ENCODE measurements around the gene RAB11FIP4.
A peak's percentile ranks its signal among the peaks of the same experiment; 100 is the strongest.
"Not testable (repeated sequence)": the region's sequence is repeated elsewhere in the genome, so short reads cannot be mapped to it uniquely, and the experiment has no call there.

Gene RAB11FIP4, protein sequence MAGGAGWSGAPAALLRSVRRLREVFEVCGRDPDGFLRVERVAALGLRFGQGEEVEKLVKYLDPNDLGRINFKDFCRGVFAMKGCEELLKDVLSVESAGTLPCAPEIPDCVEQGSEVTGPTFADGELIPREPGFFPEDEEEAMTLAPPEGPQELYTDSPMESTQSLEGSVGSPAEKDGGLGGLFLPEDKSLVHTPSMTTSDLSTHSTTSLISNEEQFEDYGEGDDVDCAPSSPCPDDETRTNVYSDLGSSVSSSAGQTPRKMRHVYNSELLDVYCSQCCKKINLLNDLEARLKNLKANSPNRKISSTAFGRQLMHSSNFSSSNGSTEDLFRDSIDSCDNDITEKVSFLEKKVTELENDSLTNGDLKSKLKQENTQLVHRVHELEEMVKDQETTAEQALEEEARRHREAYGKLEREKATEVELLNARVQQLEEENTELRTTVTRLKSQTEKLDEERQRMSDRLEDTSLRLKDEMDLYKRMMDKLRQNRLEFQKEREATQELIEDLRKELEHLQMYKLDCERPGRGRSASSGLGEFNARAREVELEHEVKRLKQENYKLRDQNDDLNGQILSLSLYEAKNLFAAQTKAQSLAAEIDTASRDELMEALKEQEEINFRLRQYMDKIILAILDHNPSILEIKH

DNA sequence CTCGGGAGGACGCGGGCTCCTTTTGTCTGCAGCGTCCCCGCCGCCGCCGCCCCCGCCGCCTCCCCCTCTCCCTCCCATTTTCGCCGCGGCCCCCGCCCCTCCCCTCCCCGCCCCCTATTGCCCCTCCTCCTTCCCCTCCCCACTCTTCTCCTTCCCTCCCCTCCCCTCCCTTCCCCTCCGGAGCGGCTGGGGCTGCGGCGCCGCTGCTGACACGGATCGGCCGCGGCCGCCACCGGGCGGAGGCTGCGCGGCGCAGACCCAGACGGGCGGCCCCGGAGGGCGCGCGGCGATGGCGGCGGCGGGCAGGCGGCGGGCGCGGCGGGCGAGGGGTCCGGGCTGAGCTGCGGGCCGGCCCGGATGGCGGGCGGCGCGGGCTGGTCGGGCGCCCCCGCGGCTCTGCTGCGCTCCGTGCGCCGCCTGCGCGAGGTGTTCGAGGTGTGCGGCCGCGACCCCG is at the start of gene RAB11FIP4:
TSS of gene RAB11FIP4 (plus strand) at position 180 of the 454 bp plus-strand sequence. CDS start at position 358, 178 bp downstream.
- peak; percentile 77 for DNase-seq

DNA sequence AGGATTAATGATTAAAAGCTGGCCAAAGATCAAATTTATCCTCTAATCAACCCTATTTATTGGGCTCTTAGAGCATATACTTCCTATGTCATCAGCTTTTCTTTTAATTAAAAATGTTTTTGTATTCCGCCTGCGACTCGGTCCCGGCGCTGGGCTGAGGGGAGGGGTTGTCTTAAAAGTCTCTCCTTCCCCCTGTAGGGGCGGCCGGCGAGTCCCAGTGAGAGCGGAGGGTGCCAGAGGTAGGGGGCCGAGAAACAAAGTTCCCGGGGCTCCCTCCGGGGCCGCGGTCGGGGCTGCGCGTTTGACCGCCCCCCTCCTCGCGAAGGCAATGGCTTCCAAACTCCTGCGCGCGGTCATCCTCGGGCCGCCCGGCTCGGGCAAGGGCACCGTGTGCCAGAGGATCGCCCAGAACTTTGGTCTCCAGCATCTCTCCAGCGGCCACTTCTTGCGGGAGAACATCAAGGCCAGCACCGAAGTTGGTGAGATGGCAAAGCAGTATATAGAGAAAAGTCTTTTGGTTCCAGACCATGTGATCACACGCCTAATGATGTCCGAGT is 46.2 kb upstream of the RAB11FIP4 start:
- DNase-seq, result not testable (repeated sequence)

DNA sequence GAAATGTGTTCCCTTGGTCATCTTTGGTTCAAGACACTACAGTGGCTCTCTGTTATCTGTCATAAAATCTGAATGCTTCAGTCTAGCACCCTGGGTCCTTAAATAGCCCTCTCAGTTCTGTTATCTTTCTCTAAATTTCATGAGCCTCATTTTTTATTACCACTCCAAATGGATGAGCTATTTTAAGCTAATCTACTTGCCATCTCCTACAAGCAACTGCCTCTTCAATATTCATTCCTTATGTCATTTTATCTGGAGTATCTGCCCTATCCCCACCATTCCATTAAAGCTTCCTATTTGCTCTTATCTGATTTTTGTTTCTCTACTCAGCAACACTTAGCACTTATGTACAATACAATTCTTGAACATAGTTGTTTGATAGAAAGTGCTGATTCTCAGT is 42.0 kb upstream of the RAB11FIP4 start:
- DNase-seq, result no peak

DNA sequence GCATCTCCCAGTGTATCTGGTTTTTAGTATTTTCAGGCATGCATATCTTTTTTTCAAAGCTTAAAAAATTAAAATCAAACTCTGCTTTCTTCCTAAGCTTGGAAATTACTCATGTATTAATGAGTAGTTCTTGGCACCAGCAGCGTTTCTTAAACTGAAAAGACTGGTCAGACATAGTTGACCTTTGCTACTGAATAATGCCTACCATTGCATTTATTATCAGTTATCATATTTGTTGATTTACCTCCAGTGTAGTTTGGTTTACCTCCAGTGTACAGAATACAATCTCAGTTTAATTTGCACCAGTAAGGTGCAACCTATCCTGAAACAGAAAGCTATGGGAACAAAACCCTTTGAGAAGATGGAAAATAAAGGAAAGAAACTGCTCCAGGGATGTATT is 35.5 kb upstream of the RAB11FIP4 start:
- no peak for DNase-seq

DNA sequence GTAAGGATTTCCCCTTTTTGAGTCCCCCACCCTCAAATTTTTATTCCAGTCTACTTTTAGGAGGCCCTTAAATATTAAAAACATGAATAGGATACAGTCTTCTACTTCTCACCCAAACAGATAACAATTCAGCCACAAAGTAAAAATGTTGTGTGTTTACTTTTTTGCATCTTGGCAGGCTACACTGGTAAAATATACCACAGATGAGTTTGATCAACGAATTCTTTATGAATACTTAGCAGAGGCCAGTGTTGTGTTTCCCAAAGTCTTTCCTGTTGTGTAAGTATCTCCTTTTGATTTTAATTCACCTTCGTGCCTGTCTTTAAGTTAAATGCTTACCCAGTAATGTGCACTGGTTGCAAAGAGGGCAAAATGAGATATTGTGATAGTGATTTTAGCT is 34.4 kb upstream of the RAB11FIP4 start:
- no peak for DNase-seq

DNA sequence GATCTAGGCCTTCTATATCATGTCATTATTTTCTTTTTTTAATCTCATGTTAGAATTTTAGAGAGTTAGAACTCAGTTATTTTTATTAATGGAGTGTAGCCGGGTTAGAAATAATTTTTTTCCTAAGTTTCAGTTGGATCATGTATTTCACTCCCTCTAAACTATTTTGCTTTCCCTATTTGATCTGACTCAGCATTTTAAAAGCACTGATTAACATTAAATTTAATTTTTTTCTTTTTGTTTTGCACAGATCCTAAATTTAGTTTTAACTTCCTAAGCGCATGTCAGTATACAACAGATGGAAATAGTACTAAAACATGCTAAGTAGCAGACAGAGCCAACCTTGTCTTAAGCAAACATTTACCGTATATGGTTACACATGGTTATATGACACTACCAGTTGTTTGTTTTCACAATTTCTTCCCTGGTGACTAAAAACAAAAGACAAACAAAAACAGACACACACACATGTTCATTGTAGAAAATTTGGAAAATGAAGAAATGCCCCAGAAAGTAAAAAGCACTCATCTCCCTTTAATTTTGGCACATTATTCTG is 33.6 kb upstream of the RAB11FIP4 start:
- no peak for DNase-seq

DNA sequence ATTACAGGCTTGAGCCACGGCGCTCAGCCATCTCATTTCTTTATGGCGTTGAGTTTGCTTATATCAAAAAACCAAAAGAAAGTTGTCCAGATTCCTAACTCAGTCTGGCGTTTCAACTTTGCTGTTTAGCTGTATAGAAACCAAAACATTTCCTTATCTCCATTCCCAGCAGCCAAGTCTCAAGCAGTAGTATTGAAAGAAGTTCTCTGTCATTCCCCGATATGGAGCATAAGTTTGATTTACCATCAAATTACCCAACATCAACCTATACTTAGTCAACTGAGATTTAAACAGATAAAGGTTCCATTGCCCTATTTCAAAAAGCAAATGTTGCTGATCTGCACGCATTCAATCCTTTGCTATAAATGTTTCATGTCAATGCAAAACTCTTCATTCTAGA is 27.5 kb upstream of the RAB11FIP4 start:
- DNase-seq, result no peak

DNA sequence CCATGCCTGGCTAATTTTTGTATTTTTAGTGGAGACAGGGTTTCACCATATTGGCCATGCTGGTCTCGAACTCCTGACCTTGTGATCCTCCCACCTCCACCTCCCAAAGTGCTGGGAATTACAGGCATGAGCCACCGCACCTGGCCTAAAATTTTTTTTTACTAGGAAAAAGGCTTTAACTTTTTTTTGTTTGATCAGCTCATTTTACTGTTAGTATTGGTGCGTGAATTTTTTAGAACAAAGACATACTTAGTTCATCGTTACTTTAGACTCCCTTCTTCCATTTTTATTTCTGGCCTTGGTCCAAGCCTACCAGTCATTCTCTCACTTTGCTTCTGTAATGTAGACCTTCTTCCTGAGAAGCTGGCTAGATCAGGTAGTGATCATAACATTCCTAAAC is 25.4 kb upstream of the RAB11FIP4 start:
- DNase-seq, result no peak

DNA sequence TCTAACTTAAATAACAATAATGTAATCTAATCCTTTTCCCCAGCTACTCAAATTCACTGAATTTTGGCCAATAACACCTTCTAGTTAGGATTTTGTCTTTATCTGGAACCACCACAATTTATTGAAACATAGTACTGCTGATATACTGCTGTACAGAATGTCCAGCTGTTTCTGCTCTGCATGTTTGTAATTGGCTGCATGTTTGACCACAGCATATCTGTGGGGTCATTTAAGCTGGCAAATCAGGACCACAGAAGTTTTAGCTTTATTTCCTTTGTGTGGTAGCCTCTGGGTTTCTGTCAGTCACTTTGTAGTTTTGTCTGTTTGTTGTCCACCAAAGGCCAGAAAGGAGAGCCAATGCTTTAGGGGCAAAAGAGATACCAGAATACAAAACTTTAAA is 22.2 kb upstream of the RAB11FIP4 start:
- DNase-seq, result no peak

DNA sequence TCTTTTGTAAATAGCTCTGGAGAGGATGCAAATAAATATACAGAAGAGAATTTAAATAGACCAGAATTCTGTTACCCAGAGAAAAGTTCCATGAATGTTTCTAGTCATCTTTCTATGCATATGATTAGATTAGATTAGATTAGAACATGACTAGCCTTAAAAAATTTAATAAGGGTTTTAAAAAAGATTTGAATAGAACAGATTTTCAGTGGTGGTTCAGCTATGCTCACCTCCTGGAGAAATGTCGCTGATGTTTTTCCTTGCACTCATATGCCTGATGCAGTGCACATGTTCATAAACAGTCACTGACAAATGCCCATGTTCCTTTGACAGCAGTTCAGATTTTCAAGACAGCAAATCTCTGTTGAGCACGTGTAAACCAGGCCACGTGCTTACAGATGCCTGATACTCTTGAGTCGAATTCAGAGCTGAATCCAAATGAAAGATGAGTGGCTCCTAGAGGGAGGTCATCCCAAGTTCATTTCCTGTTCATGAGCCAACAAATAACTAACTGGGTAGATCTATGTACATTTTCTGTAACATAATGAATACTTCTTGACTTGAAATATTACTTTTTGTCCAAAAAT is 19.9 kb upstream of the RAB11FIP4 start:
- no peak for DNase-seq

DNA sequence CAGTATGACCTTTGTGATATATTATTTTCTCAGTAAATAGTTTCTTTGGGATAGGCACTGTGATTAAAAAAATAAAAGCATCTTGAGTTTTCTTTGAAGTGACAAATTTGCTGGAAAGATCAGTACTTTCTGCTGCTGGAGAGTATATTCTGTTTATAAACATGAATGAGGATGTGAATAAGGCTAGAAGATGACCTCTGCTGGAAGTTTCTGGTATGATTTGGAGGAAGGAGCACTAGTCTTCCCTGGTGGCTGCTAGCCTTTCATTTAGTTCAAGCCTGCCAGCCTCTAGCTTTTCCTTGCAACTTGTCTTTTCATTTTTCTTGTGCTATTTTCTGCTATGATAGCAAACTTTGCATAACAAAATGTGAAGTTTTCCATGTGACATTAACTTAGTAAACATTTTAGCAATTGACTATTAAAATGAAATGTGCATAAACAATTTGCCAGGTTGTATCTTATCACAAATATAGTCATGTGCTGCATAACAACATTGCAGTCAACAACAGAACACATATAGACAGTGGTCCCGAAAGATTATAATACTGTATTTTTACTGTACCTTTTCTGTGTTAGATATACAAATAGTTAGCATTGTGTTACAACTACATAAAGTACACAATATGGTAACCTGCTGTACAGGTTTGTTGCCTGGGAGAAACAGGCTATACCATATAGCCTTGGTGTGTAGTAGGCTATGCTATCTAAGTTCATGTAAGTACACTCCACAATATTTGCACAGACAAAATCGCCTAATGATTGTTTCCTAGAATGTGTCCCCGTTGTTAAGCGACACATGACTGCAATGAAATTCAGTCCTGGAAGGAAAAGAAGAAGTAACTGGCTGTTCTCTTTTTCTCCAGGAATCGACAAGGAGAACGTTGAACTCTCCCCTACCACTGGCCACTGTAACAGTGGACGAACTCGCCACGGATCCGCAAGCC is 18.1 kb upstream of the RAB11FIP4 start:
- DNase-seq, result no peak

DNA sequence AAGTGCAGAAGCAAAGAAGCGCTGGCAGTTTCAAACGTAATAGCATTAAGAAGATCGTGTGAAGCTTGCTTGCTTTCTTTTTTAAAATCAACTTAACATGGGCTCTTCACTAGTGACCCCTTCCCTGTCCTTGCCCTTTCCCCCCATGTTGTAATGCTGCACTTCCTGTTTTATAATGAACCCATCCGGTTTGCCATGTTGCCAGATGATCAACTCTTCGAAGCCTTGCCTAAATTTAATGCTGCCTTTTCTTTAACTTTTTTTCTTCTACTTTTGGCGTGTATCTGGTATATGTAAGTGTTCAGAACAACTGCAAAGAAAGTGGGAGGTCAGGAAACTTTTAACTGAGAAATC is 17.4 kb upstream of the RAB11FIP4 start:
- no peak for DNase-seq

DNA sequence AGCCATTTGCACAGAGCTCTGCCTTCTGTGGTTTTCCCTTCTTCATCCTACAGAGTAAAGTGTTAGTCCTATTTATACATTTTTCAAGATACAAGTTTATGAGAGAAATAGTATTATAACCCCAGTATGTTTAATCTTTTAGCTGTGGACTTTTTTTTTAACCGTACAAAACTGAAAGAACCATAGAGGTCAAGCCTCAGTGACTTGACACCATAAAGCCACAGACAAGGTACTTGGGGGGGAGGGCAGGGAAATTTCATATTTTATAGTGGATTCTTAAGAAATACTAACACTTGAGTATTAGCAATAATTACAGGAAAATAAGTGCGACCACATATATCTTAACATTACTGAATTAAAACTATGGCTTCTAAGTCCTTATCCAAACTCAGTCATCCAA is 17.0 kb upstream of the RAB11FIP4 start:
- no peak for DNase-seq

DNA sequence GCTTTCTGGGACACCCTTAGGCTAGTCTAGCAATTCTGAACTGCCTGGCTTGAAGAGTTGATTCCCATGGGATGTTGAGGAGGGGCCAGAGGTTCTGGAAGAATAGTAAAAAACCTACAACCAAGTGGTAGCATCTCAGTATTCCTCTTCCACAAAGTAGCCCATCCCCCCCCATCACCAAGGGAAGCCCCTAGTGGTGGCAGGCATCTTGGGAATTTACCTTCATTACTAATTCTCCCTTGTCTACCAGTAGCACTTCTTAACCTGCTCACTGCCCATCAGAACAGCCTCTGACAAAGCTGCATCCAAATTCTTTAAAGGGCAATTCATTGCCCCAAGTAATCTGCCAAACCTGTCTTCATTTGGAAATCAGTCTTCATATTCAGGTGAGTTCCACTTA is 12.8 kb upstream of the RAB11FIP4 start:
- DNase-seq, result no peak

DNA sequence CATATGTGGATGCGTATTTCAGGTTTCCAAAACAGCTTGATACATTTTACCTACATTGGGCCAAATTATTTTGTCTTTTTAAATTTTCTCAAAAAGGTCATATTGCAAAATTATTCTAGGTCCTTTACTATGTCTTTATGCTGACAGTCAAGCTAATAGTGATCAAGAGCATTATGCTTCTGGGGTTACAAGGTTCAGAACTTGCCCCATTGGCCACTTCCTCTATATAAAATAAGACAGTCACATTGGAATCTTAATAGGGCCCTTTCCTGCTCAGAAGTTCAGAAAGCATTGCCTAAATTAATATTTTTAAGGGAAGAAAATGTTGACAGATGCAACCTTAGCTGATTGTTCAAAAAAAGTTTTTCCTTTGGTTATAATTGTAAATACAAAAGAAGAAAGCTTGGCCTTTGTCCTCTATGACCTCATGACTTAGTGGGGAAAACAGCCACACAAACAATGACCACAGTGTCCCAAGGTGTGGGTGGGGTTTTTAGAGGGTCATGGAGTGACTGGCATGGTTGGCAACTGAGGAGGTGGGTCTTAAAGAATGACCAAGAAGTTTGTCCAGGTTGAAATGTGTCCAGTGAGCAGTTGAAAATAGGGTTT is 11.8 kb upstream of the RAB11FIP4 start:
- no peak for DNase-seq

DNA sequence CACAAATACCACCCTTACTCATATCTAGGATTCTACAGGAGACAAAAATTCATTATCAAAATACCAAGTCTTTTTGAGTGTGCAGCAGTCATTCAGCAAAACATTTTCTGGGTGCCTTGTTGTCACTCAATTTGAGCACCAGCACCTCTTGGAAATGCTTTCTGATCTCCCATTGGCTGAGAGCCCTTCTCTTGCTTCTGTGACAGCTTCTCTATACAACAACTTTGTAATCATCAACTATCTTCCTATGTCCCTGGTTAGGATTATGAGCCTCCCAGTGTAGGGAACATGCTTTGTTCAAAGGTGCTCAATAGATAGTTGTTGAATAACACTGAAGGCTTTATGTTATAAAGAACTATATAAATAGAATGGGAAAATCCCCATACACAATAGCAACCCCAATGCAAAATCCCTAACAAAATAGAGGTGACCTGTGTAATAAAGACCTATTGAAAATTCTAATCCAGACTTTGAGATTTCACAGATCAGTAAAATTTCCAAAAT is 10.3 kb upstream of the RAB11FIP4 start:
- DNase-seq, result no peak

DNA sequence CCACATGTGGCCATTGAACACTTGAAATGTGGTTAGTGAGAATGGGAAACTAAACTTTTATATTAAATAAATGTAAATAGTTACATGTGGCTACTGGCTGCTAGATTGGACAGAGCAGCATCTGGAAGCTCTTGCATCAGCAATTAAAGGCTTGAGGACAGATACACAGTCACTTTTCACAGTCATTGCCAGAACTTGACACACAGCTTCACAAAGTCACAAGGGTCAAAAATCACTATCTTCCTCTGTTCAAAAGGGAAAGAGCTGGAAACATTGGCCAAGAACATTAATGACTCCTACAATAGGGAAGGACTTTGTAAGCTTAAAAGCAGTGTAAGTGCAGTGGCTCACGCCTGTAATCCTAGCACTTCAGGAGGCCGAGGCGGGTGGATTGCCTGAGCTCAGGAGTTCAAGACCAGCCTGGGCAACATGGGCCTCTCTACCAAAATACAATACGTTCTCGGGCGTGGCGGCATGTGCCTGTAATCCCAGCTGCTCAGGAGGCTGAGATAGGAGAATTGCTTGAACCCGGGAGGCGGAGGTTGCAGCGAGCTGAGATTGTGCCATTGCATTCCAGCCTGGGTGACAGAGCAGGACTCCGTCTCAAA is 8.7 kb upstream of the RAB11FIP4 start:
- not testable (repeated sequence) for DNase-seq

DNA sequence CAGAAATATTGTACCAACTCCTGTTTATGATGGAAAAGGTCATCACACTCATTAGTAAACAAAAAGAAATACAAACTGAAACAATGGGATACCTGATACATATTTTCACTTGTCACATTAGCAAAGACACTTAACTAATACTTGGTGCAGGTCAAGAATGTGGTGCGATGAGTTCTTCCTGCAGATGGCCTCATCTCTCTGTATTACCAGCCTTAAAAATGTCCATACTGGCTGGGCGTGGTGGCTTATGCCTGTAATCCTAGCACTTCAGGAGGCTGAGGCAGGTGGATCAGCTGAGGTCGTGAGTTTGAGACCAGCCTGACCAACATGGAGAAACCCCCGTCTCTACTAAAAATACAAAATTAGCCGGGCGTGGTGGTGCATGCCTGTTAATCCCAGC is 8.0 kb upstream of the RAB11FIP4 start:
- peak; percentile 58 for DNase-seq

DNA sequence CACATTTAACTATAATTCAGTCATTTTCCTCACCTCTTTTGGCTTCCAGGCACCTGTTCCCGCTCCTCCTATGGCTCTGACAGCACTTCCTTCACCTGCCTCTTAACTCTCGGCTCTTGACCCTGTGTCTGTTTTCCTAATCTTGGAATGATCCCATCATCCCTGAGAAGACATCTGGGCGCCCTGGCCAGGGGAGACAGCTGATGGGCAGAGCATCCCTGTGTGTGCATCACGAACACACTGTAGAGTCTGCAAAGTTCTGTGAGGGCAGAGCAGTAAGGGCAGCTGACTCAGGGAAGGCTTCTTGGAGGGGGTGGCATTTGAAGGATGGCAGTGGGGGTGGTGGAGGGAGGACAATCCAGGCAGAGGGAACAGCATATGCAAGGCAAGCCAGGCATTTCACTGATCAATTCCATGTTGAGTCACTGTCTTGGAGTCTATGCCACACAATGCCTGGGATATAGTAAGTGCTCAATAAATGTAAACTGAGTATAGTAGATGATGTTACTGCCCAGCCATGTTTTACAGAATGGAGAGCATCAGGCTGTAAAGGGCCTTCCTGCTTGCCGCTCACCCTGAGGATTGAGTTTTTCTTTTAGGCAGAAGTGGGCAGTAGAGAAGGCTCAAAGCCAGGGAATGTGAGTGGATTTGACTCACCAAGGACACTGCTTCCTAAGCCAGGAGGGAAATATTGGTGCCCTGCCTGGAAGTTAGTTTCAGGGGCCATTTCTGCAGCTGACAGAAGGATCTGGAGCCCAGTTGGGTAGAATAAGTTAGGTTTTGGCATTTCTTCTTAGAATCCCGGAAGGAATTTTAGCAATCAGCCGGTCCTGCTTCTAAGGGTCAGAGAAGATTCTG is 5.8 kb upstream of the RAB11FIP4 start:
- DNase-seq, result peak; percentile 50

DNA sequence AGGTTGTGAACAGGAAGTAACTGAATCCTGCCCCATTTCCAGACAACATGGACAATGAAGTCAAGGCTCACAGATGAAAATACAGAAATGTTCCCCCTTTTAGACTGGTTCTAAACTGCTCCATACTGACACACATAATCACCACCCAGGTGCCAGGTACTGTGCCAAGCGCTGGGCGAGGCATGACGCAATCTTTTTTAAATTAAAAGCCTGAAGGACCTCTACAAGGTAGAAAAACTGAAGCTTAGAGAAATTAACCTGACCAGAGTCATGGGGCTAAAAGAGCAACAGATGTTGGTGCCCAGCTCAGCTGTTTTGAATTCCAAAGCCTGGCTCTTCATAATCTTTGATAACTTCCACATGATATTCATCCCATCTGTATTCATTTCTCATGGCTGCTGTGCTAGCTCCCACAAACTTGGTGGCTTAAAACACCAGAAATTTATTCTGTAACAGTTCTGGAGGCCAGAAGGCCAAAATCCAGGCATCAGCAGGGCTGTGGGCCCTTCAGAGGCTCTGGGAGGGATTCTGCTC is 4.9 kb upstream of the RAB11FIP4 start:
- DNase-seq, result peak; percentile 38
